ENCODE results near the gene SEBOX.

DNA sequence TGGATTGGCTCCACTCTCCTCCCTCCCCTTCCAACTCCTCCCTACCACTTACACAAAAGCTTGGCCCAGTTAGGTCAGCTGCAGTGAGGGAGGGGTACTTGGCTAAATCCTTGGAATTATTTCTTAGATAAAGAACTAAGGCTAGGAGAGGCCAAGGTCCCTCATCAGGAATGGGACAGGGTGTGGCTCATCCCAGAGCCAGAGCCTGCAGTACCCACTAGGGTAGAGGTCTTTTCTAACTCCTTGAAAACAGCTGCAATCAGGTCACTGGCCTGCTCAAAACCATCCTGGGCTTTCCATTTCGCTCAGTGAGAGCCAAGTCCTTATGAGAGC is 42.9 kb upstream of the SEBOX start:
- TF ChIP-seq, protein P1, sequence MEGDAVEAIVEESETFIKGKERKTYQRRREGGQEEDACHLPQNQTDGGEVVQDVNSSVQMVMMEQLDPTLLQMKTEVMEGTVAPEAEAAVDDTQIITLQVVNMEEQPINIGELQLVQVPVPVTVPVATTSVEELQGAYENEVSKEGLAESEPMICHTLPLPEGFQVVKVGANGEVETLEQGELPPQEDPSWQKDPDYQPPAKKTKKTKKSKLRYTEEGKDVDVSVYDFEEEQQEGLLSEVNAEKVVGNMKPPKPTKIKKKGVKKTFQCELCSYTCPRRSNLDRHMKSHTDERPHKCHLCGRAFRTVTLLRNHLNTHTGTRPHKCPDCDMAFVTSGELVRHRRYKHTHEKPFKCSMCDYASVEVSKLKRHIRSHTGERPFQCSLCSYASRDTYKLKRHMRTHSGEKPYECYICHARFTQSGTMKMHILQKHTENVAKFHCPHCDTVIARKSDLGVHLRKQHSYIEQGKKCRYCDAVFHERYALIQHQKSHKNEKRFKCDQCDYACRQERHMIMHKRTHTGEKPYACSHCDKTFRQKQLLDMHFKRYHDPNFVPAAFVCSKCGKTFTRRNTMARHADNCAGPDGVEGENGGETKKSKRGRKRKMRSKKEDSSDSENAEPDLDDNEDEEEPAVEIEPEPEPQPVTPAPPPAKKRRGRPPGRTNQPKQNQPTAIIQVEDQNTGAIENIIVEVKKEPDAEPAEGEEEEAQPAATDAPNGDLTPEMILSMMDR (IDR thresholded peaks at IDR 0.05 in 4 of 5, conservative IDR thresholded peaks at IDR 0.05 in 1 of 5), result no peak
- TF ChIP-seq POLR2A (IDR thresholded peaks at IDR 0.05), result no peak

All from gastrocnemius medialis (tissue), 4 donors.